GM23338 (cell line): ENCODE data around the gene RHOG.

ENCODE experiments used
- CREB1 ChIP-seq: fragments of 250-450 bp; sonication (Bioruptor Pico); IDR thresholded peaks from 2 replicates; pipeline ENCODE4 v1.5.0; 2020; ENCODE audit warnings: low read depth, mild to moderate bottlenecking, moderate library complexity
- CTCF ChIP-seq, 2 experiments: fragments of 200-600 bp in 1 of 2; sonication (generic) in 1 of 2; conservative IDR thresholded peaks; 2 replicates each; pipeline versions ENCODE4 v1.5.1 to v1.6.1; 2016 to 2017; ENCODE audit warnings: antibody characterized with exemption in 2 of 2, low read depth in 2 of 2, mild to moderate bottlenecking in 2 of 2, moderate library complexity in 1 of 2
- EZH2 ChIP-seq: fragments of 200-600 bp; sonication (generic); IDR thresholded peaks from one replicate; pipeline ENCODE4 v1.8.0; 2017; ENCODE audit warnings: antibody characterized with exemption, mild to moderate bottlenecking, low read depth; ENCODE audit not compliant: unreplicated experiment
- EZH2phosphoT487 ChIP-seq: fragments of 200-600 bp; sonication (generic); IDR thresholded peaks from one replicate; pipeline ENCODE4 v1.8.1; 2018; ENCODE audit warnings: antibody characterized with exemption; ENCODE audit not compliant: unreplicated experiment
- JUNB ChIP-seq: IDR thresholded peaks from one replicate; pipeline ENCODE4 v1.6.1; 2016; ENCODE audit warnings: antibody characterized with exemption; ENCODE audit not compliant: unreplicated experiment
- NANOG ChIP-seq: IDR thresholded peaks from 2 replicates; pipeline ENCODE4 v1.6.1; 2016; ENCODE audit warnings: antibody characterized with exemption, borderline replicate concordance
- POLR2AphosphoS5 ChIP-seq: IDR thresholded peaks from 2 replicates; pipeline ENCODE4 v1.6.1; 2016; ENCODE audit warnings: antibody characterized with exemption, low read depth
- ZNF331 ChIP-seq: fragments of 250-450 bp; sonication (Bioruptor Pico); IDR thresholded peaks from 2 replicates; pipeline ENCODE4 v1.5.0; 2020; ENCODE audit warnings: low read depth, mild to moderate bottlenecking, moderate library complexity
- TF ChIP-seq, protein P1 (sequence below): IDR thresholded peaks from one replicate; pipeline ENCODE4 v1.6.1; 2018; ENCODE audit warnings: antibody characterized with exemption; ENCODE audit not compliant: unreplicated experiment

DNA sequence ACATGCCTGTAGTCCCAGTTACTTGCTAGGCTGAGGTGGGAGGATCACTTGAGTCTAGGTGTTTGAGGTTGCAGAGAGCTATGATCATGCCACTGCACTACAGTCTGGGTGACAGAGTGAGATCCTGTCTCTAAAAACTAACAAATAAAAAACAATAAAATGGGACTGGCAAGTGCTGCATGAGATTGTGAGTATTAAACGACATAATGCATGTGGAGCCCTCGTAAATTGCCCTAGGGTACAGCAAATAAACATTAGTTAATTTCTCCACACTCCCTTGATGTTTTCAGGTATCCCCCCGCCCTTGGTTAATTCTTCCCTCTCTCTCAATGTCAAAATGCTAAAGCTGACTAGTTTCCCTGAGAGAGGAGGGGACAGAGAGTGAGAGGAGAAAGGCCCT lies 4.9 kb upstream of the RHOG start:
- TF ChIP-seq JUNB, result no peak
- no peak for TF ChIP-seq CREB1 (CRISPR knock-in tag)
- no peak for TF ChIP-seq CTCF (conservative IDR thresholded peaks at IDR 0.05; ENCODE audit: low read depth in 2 of 2)
- TF ChIP-seq POLR2AphosphoS5, result no peak
- TF ChIP-seq EZH2, result no peak
- TF ChIP-seq, protein P1, sequence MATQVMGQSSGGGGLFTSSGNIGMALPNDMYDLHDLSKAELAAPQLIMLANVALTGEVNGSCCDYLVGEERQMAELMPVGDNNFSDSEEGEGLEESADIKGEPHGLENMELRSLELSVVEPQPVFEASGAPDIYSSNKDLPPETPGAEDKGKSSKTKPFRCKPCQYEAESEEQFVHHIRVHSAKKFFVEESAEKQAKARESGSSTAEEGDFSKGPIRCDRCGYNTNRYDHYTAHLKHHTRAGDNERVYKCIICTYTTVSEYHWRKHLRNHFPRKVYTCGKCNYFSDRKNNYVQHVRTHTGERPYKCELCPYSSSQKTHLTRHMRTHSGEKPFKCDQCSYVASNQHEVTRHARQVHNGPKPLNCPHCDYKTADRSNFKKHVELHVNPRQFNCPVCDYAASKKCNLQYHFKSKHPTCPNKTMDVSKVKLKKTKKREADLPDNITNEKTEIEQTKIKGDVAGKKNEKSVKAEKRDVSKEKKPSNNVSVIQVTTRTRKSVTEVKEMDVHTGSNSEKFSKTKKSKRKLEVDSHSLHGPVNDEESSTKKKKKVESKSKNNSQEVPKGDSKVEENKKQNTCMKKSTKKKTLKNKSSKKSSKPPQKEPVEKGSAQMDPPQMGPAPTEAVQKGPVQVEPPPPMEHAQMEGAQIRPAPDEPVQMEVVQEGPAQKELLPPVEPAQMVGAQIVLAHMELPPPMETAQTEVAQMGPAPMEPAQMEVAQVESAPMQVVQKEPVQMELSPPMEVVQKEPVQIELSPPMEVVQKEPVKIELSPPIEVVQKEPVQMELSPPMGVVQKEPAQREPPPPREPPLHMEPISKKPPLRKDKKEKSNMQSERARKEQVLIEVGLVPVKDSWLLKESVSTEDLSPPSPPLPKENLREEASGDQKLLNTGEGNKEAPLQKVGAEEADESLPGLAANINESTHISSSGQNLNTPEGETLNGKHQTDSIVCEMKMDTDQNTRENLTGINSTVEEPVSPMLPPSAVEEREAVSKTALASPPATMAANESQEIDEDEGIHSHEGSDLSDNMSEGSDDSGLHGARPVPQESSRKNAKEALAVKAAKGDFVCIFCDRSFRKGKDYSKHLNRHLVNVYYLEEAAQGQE, result no peak
- TF ChIP-seq EZH2phosphoT487, result no peak
- TF ChIP-seq NANOG, result no peak
- no peak for TF ChIP-seq ZNF331
